ENCODE data around the gene GRIP1.

GRIP1 gene, protein sequence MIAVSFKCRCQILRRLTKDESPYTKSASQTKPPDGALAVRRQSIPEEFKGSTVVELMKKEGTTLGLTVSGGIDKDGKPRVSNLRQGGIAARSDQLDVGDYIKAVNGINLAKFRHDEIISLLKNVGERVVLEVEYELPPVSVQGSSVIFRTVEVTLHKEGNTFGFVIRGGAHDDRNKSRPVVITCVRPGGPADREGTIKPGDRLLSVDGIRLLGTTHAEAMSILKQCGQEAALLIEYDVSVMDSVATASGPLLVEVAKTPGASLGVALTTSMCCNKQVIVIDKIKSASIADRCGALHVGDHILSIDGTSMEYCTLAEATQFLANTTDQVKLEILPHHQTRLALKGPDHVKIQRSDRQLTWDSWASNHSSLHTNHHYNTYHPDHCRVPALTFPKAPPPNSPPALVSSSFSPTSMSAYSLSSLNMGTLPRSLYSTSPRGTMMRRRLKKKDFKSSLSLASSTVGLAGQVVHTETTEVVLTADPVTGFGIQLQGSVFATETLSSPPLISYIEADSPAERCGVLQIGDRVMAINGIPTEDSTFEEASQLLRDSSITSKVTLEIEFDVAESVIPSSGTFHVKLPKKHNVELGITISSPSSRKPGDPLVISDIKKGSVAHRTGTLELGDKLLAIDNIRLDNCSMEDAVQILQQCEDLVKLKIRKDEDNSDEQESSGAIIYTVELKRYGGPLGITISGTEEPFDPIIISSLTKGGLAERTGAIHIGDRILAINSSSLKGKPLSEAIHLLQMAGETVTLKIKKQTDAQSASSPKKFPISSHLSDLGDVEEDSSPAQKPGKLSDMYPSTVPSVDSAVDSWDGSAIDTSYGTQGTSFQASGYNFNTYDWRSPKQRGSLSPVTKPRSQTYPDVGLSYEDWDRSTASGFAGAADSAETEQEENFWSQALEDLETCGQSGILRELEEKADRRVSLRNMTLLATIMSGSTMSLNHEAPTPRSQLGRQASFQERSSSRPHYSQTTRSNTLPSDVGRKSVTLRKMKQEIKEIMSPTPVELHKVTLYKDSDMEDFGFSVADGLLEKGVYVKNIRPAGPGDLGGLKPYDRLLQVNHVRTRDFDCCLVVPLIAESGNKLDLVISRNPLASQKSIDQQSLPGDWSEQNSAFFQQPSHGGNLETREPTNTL

DNA sequence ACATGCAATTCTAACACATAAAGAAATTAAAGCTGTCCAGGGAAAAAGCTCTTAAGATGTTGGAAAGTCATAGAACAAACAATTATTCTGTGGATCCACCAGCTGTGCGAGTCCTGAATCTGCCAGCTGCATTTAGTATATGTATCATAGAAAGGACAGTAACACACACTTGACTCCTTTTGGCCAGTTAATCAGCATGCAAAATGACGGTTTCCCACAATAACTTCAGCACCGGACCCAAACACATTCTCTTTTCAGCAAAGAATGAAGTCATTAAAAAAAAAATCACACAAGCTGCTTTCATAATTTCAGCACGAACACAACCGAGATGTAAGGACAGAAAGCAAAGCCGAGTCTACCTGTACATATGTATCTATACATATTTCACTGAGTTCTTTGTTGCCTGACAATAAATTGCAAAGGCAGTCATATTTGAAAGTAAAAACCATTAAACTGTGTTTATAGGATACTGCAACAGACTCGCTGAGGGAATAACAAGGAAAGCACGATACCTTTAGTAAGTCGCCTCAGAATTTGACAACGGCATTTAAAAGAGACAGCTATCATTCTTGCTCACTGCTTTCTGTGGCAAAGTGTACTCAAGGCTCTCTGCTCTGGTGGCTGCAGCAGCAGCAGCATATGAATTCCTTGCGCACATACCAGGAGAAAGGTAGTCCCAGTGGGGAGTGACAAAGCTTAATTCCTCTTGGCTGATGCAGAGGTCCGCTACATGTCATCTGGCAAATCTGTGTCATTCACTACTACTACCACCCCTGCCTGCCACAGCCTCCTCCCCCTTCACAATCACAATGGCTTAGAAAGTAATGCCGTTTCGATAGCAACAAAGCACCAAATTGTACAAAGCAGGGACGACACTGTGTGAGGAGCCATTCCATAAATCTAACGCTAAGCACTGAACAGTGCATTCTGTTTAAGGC is at the start of gene GRIP1:
TSS of gene GRIP1 (minus strand) at position 739 of the 938 bp plus-strand sequence. CDS start at position 567, 172 bp downstream.
- DNase-seq (ENCODE audit: low read depth in 2 of 2) = no peak

DNA sequence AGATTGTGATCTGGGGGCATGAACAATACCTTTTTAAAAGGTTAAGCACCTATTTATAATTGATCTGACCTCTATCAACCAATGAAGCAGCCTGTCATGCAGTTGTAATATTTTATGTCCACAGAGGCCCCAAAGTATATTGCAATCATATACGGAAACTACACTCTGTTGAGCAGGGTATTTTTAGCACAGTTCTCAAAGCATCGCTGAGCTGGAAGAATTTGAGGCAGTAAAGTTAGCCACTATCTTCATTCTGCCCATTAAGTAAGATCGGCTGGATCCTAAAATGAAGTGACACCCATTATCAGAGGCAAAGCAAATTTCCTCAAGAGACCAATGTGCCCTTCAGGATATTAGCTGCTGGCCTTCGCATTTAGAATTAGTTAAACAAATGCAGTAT is 47.7 kb upstream of the GRIP1 start:
- DNase-seq (ENCODE audit: low read depth in 2 of 2) = no peak

DNA sequence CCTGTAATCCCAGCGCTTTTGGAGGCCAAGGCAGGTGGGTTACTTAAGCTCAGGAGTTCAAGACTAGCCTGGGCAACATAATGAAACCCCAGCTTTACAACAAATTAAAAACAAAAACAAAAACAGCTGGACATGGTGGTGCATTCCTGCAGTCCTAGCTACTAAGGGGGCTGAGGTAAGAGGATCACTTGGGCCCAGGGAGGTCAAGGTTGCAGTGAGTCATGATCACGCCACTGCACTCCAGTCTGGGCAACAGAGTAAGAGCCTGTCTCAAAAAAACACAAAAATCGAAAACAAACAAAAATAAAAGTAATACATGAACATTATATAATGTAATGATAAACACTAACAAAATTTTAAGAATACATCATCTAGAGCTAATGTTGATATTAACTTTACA is 46.2 kb upstream of the GRIP1 start:
- DNase-seq (ENCODE audit: low read depth in 2 of 2) = no peak

DNA sequence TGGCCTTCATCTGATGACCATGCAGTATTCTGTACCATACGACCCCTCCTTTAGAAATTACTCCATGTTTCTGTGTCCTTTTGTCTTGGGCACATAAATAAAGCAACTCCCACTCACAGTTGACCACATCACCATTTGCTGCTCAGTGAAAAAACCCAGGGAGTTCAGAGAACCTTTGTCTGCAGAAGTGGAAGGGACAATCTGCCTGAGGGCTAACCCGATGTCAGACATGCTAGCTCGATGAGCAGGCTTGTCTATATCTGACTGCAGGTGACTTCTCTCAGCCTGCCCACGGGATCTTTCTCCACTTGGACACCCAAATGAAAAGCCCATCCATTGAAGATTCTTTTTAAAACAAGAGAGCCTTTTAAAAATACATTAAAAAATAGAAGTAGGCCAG is 45.7 kb upstream of the GRIP1 start:
- DNase-seq (ENCODE audit: low read depth in 2 of 2) = no peak

DNA sequence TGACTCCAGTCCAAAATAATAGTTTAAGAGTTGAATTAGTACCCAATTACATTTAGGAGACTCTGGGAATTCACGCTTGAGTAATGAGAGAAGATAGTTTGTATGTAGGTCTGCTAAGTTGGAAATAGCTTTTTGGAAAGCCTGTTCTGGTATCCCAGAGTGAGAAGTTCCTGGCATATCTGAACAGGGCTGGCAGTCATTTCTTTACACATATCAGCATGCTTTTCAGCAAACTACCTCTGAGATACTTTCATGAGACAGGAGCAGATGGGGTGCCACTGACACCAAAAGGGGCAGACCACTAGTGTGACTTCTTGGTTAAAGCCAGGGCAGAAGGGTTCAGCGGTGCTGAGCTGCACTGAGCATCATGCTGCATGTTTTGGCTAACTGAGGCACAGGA is 45.1 kb upstream of the GRIP1 start:
- no peak for DNase-seq (ENCODE audit: low read depth in 2 of 2)

DNA sequence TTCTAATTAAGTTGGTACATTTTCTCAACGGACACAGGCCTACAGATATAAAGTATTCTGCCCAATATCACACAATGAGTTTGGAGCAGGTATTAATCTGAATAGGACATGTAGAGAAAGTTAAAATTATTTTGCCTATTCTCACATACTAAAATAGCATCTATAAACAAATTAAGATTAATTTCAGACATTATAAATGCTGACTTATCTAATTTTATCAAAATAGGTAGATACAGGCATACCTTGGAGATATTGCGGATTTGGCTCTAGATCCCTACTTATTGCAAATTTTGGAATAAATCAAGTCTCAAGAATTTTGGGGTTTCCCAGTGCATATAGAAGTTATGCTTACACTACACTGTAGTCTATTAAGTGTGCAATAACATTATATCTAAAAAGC is 41.0 kb upstream of the GRIP1 start:
- no peak for DNase-seq (ENCODE audit: low read depth in 2 of 2)

DNA sequence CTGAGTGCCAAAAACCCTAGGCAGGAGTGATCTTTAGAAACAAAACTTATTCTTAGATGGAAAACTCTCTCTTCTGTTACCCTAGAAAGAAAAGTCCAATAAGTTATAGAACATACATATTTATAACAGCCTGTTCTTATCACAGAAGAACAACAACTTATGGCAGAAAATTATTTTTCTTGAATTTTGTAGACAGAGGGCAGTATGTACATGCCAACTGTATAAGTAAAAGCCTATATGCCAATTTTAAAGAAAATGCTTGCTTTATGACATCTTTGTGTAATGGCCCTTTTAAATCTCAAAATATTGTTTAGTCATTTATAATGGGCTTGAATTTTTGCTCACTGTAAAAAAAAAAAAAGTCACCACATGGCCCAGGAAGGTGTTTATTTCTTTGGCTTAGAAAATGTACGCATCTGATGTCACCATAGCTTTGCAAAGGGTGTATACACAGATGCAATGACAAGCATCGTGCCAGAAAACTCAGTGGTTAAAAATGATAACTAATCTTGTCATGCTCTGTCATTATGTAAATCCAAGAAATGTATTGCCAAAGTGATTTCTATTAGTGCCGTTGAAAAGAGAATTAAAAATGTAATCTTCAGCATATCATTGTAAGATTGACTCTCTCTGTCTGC is 38.3 kb upstream of the GRIP1 start:
- DNase-seq (ENCODE audit: low read depth in 2 of 2) = no peak

DNA sequence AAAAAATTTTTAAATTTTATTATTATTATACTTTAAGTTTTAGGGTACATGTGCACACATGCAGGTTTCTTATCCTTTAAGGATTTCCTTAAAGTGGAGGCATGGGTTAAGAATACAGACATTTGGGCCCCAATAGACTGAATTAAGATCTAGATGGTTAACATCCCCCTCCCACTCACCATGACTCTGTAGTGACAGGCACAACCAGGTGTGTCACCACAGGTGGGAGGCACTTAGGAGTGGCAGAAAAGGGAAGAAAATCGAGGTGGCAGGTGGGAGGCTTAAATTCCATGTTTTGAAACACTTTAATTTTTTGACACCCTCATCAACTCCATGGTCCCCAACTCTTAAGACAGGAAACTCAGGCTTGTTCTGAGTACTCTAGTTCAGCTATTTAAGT is 37.6 kb upstream of the GRIP1 start:
- DNase-seq (ENCODE audit: low read depth in 2 of 2) = no peak

DNA sequence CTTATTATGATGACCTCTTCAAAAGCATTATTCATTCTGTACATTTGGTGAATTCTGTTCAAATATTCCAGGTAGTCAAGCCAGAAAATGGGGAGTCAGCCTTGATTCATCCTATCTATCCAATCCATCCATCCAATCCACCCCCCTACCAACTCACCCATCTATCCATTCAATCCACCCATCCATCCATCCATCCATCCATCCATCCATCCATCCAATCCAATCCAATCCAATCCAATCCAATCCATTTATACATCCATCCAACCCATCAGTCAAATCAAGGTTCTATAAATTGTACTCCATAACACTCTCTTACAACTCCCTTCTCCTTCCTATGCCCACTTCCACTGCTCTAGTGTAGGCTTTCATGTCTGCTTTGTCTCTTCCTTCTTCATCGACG is 35.8 kb upstream of the GRIP1 start:
- DNase-seq (ENCODE audit: low read depth in 2 of 2) = no peak

DNA sequence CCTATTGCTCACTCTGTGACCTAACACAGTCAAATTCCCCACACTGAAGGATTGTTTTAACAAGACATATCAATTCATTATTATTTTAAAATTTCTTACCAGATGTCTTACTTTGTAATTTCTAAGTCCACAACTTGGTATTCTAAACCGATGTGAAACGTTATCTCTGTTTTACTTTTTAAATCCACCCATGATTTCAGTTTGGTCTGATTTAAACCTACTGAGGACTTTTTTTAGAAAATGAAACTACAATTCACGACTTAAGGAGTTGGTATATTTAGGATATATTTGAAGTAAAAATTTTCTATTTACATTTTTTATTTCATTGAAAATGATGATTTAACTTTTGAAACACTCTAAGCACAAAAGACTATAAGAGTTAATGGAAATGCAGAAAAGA is 35.1 kb upstream of the GRIP1 start:
- no peak for DNase-seq (ENCODE audit: low read depth in 2 of 2)

DNA sequence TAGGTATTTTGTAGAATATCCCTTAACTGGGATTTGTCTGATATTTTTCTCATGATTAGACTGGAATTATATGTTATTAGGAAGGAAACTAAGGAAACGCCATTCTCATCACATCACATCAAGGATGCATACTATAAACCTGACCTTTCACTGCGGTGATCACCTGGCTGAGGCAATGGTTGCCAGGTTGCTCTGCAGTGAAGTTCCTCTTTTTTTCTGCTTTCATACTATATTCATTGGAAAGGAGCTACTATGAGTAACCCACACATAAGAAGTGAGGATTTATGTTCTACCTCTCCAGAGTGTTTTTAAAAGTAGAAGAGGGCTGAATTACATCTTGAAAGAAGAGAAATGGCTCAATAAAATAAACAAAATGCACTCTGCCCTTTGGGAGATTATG is 31.0 kb upstream of the GRIP1 start:
- no peak for DNase-seq (ENCODE audit: low read depth in 2 of 2)

DNA sequence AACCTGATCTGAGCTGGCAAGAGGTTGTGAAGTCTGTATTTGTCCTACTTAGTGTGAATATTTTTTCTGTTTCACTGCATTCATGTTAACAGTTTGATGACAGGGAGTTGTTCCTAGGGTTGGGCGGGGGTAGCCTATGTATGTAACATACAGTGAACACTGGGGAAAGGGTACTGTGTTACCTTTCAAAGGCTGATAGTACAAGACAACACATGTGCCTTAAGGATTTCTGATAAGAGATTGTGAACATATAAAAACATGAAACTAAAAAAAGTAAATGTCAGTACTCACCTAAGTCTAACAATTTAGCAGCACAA is 30.5 kb upstream of the GRIP1 start:
- DNase-seq (ENCODE audit: low read depth in 2 of 2) = no peak

DNA sequence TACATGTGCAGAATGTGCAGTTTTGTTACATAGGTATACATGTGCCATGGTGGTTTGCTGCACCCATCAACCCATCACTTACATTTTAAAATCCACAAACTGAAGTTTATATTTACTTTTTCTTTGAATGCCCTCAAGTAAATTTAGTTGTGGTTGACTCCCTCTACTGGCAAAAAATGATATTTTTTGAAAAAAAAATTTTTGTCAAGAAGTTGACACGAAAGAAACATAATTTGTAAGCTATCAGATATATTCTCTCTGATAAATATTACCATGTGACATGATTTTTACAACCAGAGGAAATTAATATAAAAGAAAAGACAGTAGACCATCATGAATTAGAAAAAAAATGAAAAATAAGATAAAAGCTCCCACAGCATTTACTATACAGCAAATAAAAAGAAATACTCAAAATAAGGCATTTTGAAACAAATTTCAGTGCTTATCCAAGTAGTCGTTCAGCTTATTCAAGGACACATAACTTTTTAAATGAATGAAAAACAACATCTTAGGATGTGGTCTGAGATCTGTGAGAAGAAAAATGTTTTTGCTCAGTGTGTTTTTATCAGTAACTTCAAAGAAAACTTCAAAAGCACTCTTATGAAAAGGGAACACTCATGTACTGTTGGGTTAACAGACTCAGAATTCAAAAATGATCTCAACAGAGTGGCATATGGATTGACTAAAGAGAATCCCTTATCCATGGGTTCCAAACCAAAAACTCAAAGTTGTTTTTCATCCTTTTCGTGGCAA is 30.0 kb upstream of the GRIP1 start:
- no peak for DNase-seq (ENCODE audit: low read depth in 2 of 2)

DNA sequence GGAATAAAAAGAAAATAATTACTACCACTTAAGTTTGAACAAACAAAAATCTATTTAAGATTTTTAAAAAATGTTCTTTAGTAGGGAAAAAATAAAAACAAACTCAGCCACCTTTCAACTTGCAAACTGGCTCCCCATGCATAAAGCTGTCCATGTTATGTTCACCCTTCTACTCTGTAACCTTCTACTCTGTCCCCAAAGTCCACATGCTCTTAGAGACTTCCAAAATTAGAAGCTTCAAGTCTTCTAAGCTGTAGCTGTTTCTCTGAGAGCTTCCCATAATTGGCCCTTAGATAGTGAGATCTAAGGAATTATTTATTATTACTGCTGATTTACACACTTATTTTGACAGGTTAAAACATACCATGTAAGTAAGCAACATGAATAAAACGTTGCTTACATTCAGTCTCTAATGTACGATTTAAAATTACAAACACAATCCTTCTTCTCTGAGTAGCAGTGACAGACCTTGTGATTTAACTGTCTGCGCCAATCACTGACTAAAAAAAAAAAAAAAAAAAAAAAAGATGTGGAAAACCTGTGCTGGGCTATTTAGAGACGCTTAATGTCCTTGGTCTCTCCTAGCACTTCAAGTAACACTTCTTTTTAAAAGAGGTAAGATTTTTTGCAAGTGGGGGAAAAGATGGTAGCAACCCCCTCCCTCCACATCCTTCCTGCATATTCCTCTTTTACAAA is 28.3 kb upstream of the GRIP1 start:
- DNase-seq (ENCODE audit: low read depth in 2 of 2) = no peak

DNA sequence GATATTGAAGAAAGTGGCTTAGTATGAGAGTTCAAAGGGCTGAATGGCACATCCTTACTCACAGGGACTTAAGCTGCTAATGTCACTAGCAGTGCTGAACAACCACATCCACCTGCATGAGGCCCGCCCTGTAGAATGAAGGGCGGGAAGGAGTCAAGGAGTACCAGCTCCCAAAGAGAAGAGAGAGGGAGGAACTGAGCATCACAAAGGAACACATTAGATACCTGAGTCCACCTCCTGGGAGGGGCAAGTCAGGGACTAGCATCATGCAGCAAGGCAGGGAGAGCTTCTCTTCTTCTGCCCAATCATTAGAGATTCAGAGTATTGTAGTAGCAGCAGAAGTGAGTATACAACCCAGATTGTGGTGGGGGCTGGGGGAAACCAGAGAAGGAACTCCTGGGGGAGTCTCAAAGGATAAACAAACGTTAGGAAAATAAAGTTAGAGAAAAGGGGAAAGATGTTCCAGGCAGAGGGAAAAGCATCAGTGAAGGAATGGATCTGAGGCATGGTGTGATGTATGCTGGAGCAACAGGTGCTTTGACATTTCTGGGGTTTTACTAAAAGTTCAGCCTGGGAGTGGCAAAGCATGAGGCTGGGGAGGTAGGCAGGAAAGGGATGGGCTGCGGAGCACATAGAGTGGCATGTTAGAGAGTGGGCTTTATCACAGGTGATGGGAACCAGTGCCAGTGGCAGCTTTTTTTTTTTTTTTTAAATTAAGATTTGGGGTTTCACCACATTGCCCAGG is 21.0 kb upstream of the GRIP1 start:
- DNase-seq (ENCODE audit: low read depth in 2 of 2) = no peak

DNA sequence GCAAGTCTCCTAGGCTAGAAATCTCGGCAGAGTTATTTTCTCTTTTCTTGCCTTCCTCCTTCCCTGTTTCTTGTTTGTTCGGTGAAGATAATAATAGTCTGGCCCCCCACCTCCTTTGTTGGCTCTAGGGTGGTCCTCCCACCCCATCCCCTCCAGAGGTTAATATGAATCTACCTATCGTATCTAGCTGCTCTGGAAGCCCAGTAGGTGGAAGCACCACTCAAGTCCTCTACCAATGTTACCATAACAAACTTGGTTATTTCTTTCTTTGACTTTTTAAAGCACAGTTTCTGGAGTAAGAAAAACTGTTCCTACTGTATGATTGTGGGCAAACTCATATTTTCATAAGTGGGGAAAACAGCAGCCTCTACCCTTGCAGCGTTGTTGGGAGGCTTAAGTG is 19.7 kb upstream of the GRIP1 start:
- DNase-seq (ENCODE audit: low read depth in 2 of 2) = no peak

DNA sequence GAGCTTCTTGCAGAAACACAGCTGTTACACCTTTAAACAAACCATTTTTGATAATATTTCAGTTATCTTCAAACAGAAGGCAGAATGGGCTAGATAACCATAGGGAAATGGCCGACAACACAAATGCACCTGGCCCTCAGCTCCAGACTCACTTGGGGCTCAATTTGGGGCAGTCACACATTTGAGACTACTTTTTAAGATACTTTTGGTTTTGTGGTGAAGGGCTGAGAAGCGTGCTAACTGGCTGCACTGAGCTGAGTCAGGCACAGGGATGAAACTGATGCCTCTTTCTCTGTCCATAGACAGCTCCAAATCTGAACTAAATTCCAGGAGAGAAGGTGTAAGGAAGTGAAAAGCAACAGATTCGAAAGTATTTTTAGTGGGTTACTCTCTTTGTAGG is 18.5 kb upstream of the GRIP1 start:
- no peak for DNase-seq (ENCODE audit: low read depth in 2 of 2)

DNA sequence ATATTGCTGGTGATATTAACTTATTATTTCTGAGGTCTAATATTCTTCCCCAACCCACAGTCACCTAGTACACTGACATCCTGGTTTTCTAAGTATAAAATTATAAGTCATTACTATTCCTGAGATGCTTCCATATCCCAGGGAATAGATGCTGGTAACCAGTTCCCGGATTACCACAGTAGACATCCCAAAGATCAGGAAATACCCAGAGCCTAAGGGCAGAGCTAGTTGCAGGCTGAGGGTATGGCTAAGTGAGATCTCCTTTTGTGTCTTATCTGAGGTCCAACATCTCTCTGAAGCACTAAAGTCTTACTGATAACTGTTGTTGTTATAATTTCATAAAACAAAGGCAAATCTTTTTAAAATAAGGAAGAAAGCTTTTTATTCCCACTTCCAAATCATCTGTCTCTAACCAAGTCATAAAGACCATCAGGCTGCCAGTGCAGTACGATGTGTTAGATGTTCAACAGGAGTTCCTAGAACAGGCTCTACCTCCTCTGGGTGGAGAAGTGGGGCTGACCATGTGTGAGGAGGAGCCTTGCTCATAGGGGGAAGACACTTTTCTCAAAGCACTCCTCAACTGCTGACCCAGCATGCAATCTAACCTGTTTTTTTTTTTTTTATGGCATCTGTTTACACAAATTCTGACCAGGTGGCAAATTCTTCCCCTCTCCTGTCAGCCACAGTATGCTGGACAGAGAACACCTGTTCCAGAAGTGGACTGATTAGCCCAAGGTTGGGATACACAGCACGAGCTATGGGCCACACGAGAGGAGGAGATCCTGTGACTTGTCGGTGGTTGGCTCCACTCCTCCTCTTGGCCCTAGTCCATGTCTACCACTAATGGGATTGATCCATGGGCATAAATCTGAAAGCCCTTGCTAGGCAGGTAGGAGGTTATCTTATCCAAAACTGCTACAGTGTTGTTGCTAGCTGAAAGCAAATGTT is 16.1 kb upstream of the GRIP1 start:
- no peak for DNase-seq (ENCODE audit: low read depth in 2 of 2)

All from stimulated activated CD8-positive, alpha-beta memory T cell treated with anti-CD3 and anti-CD28 coated beads, Interleukin-2, amount 100 ng/mL, for 48 hours (primary cell).